ENCODE measurements around the gene DDX49. TPM values are rescaled to one million over a fixed set of nuclear protein-coding genes. Genes with fewer than 3 reads are reported as not detected.

Gene DDX49, protein sequence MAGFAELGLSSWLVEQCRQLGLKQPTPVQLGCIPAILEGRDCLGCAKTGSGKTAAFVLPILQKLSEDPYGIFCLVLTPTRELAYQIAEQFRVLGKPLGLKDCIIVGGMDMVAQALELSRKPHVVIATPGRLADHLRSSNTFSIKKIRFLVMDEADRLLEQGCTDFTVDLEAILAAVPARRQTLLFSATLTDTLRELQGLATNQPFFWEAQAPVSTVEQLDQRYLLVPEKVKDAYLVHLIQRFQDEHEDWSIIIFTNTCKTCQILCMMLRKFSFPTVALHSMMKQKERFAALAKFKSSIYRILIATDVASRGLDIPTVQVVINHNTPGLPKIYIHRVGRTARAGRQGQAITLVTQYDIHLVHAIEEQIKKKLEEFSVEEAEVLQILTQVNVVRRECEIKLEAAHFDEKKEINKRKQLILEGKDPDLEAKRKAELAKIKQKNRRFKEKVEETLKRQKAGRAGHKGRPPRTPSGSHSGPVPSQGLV
- total RNA-seq = 10 to 100 TPM; 59.3 to 66.9 (median 62.9) TPM
- 35.4 TPM for total RNA-seq (2013)

DNA sequence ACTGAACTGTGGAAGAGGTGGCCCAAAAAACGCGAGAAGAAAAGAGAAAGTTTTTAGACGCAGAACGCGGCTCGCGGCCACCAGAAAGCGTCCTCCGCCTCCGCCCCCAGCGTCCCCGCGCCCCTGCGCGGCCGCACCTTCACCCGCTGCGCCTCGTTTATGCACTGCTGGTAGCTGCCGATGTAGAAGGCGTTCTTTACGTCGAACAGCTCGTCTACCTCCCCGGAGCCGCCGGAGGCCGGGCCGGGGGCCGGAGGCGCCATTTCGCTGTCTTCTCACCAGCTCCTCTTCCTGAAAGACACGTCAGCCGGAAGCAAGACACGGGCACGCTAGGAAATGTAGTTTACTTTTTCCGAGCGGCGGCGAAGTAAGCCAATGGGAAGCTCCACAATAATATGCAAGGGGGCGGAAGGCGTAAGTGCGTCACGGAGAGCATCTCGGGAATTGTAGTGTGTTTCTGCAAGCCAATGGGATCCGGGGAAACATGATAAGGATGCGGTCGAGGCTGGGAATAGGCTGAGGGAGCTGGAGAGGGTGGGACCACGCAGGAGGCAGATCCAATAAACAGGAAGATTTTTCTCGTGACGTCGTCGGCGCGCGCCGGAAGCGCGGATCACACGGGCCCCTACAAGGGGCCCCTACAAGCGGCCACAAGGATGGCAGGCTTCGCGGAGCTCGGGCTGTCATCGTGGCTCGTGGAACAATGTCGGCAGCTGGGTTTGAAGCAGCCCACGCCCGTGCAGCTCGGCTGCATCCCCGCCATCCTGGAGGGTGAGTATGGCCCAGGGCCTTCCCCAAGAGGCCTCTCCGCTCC, at the start of gene DDX49, which contains the start of gene COPE:
Gene DDX49 (plus strand): TSS at position 630 of the 814 bp plus-strand sequence. CDS start 27 bp downstream, at position 657.
Gene COPE (minus strand): TSS at position 302 of the 814 bp plus-strand sequence. CDS start 39 bp downstream, at position 263.
- H3K27me3 ChIP-seq (ENCODE audit: control insufficient read depth, insufficient read depth, low read length) = no peaks in the 10 kb centered on the region
- WGBS (ENCODE audit: insufficient coverage) = under 1% methylated on average over 72 of the region's 72 CpGs
- Mint-ChIP-seq H3K4me3 (peak within 1 kb of the TSS; percentile 97), H3K36me3 (no peaks in the 10 kb centered on the region), H3K9me3 (no peaks in the 10 kb centered on the region), H3K4me1 (peaks cover 31 to 39% of the 10 kb centered on the region in 2 donors), H3K27ac (peak within 1 kb of the TSS; percentile 90 to 95), H3K27me3 (ENCODE audit: low read depth in 2 of 2) (no peaks in the 10 kb centered on the region)
- H3K4me1 ChIP-seq (ENCODE audit: control insufficient read depth, insufficient read depth, low read length) = peaks cover 31% of the 10 kb centered on the region
- intact Hi-C loops (cut with micrococcal nuclease) = loop anchor here (1.0 to 2.0 kb wide), 3 partner anchors 114 to 330 kb away; partner anchors contain the start of genes ARMC6, REX1BD, SLC25A42 and SUGP2
- peak within 1 kb of the TSS; percentile 72 for H3K4me3 ChIP-seq (ENCODE audit: low read length)
- DNase-seq (peak; percentile 98 to 100), ATAC-seq (peak; percentile 90 to 98 (median 92))
- H3K36me3 ChIP-seq (ENCODE audit: control insufficient read depth, insufficient read depth, low read length) = peaks cover 32% of the 10 kb centered on the region
- TF ChIP-seq, protein P1, sequence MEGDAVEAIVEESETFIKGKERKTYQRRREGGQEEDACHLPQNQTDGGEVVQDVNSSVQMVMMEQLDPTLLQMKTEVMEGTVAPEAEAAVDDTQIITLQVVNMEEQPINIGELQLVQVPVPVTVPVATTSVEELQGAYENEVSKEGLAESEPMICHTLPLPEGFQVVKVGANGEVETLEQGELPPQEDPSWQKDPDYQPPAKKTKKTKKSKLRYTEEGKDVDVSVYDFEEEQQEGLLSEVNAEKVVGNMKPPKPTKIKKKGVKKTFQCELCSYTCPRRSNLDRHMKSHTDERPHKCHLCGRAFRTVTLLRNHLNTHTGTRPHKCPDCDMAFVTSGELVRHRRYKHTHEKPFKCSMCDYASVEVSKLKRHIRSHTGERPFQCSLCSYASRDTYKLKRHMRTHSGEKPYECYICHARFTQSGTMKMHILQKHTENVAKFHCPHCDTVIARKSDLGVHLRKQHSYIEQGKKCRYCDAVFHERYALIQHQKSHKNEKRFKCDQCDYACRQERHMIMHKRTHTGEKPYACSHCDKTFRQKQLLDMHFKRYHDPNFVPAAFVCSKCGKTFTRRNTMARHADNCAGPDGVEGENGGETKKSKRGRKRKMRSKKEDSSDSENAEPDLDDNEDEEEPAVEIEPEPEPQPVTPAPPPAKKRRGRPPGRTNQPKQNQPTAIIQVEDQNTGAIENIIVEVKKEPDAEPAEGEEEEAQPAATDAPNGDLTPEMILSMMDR (IDR thresholded peaks at IDR 0.05) = no peak
- H3K9me3 ChIP-seq (ENCODE audit: control insufficient read depth, insufficient read depth, low read length) = no peaks in the 10 kb centered on the region
- H3K27ac ChIP-seq (ENCODE audit: low read length) = peak within 1 kb of the TSS; percentile 85

DNA sequence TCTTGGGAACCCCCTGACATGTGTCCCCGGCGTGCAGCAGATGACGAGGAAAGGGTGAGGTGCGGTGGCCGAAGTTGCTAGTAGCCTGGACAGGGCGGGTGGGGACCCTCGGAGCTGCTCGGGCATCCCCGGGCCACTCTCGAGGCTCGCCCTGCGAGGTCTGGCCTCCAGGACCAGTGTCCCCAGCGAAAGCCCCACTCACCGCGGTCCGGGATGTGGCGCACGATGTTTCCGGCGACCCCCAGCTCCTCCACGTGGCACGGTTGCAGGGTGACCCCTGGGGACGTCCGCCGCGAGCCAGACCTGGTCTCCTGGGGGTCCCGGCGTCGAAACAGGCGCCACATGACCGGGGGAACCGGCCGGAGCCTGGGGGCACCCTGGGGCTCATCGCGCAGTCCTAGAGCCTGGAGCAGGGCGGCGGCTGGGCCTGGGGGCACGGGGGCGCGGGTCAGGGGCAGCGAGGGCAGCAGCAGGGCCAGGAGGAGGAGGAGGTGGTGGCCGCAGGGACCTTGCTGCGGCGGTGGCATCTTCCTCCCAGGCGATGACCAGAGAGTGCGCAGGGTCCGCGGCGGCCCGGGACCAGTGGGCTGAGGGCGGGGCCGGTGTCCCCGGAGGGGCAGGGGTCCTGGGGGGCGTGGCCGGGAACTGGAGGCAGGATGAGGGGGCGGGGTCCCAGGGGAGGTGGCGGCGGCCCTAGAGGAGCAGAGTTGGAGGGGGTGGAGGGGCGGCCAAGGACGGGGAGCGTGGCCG, 49.6 kb upstream of the DDX49 start:
- peaks cover 32% of the 10 kb centered on the region for H3K36me3 ChIP-seq (ENCODE audit: control insufficient read depth, insufficient read depth, low read length)
- Mint-ChIP-seq H3K4me3 (no peak overlapping the region), H3K27me3 (ENCODE audit: low read depth in 2 of 2) (peaks cover 0 to 9% of the 10 kb centered on the region in 2 donors), H3K27ac (no peak overlapping the region), H3K36me3 (no peaks in the 10 kb centered on the region), H3K4me1 (peaks cover 5 to 19% of the 10 kb centered on the region in 2 donors), H3K9me3 (no peaks in the 10 kb centered on the region)
- H3K27ac ChIP-seq (ENCODE audit: low read length) = no peak overlapping the region
- H3K27me3 ChIP-seq (ENCODE audit: control insufficient read depth, insufficient read depth, low read length) = peaks cover 2% of the 10 kb centered on the region
- H3K4me1 ChIP-seq (ENCODE audit: control insufficient read depth, insufficient read depth, low read length) = peaks cover 17% of the 10 kb centered on the region
- ATAC-seq (peak in 1 of 3 donors; percentile 1), DNase-seq (no peak)
- 12% methylated on average over 62 of the region's 62 CpGs for WGBS (ENCODE audit: insufficient coverage)
- intact Hi-C loops (cut with micrococcal nuclease) = no loop called here
- H3K9me3 ChIP-seq (ENCODE audit: control insufficient read depth, insufficient read depth, low read length) = no peaks in the 10 kb centered on the region
- H3K4me3 ChIP-seq (ENCODE audit: low read length) = no peak overlapping the region
- TF ChIP-seq, protein P1 (IDR thresholded peaks at IDR 0.05) = no peak

DNA sequence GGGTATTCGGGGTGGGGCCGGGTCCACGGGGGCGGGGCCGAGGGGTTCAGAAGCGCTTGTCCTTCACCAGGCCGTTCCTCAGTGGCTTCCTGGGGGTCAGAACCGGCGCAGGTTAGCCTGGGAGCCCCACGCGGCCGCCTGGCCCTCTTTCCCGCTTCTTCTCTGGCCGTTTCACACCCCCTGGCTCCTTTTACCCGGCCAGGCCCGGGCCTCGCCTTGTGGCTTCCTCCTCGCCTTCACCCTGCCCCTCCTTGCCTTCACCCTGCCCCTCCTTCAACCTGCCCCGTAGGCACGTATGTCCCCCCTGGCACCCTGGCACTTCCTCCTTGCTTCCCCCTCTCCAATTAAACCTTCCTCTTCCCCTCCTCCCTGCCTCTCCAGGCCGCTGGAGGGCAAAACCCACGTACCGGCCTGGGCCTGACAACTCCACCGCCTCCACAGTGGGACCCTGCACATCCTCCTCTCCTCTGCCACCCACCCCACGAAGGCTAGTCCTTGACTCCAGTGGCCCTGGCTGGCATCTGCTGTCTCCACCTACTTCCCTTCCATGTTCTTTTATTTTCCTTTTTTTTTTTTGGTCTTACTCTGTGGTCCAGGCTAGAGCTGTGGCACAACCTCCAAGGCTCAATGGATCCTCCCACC, 48.9 kb upstream of the DDX49 start:
- H3K27ac ChIP-seq (ENCODE audit: low read length) = no peak overlapping the region
- Mint-ChIP-seq H3K36me3 (no peaks in the 10 kb centered on the region), H3K9me3 (no peaks in the 10 kb centered on the region), H3K27me3 (ENCODE audit: low read depth in 2 of 2) (peaks cover 0 to 9% of the 10 kb centered on the region in 2 donors), H3K27ac (peak overlapping the region in 1 of 2 donors; percentile 21), H3K4me3 (peak overlapping the region; percentile 49), H3K4me1 (peaks cover 5 to 19% of the 10 kb centered on the region in 2 donors)
- no peak for ATAC-seq
- no peak overlapping the region for H3K4me3 ChIP-seq (ENCODE audit: low read length)
- H3K36me3 ChIP-seq (ENCODE audit: control insufficient read depth, insufficient read depth, low read length) = peaks cover 25% of the 10 kb centered on the region
- H3K27me3 ChIP-seq (ENCODE audit: control insufficient read depth, insufficient read depth, low read length) = peaks cover 2% of the 10 kb centered on the region
- TF ChIP-seq, protein P1 (IDR thresholded peaks at IDR 0.05) = no peak
- DNase-seq = no peak
- WGBS (ENCODE audit: insufficient coverage) = 13% methylated on average over 25 of the region's 25 CpGs
- H3K9me3 ChIP-seq (ENCODE audit: control insufficient read depth, insufficient read depth, low read length) = no peaks in the 10 kb centered on the region
- intact Hi-C loops (cut with micrococcal nuclease) = no loop called here
- H3K4me1 ChIP-seq (ENCODE audit: control insufficient read depth, insufficient read depth, low read length) = peaks cover 17% of the 10 kb centered on the region

Measured in natural killer cell (primary cell).